Endothelial cell of umbilical vein (primary cell): ENCODE measurements around the gene REEP5. TPM values are rescaled to one million over a fixed set of nuclear protein-coding genes. Genes with fewer than 3 reads are reported as not detected.

ENCODE experiments used
- BruUV-seq: library from RNA; stranded (reverse); fragments of 400-500 nt; replicated peaks from 2 replicates; lab custom pipeline; 2021; lab: Mats Ljungman, UMichigan
- CTCF ChIA-PET: fragments of 300-600, 350-600 bp; sonication (Branson Sonifier 250); formaldehyde crosslinking; loops from one replicate; lab custom pipeline; 2021; ENCODE audit warnings: antibody characterized with exemption, inconsistent platforms; lab: Charles Lee
- POLR2A ChIA-PET: fragments of 300-600, 350-600 bp; sonication (Branson Sonifier 250); formaldehyde crosslinking; loops from one replicate; lab custom pipeline; 2021; ENCODE audit warnings: antibody characterized with exemption, inconsistent platforms; lab: Charles Lee
- DNase-seq: peaks from one replicate; pipeline ENCODE4 v3.0.0-alpha.2; 2011; ENCODE audit warnings: low read depth, low spot score
- FAIRE-seq: peaks from 2 replicates; lab custom pipeline; 2011; peaks lifted over from hg19 to GRCh38; lab: Jason Lieb, UNC
- H2AFZ ChIP-seq: 2 replicates; pipeline ENCODE4 v1.6.0; 2012; ENCODE audit warnings: low read depth, low read length, control low read depth, inconsistent platforms
- H3K27ac ChIP-seq: 2 replicates; pipeline ENCODE4 v1.5.1; 2011; ENCODE audit warnings: low read depth, mild to moderate bottlenecking, control low read depth, low read length, moderate library complexity; ENCODE audit not compliant: insufficient read depth
- H3K27me3 ChIP-seq, 2 experiments: 2 replicates each; pipeline versions ENCODE4 v1.6.0 to v1.6.1; 2011; ENCODE audit warnings: low read length in 2 of 2, mixed read lengths in 1 of 2; ENCODE audit not compliant: control insufficient read depth in 2 of 2, insufficient read depth in 2 of 2
- H3K36me3 ChIP-seq, 2 experiments: 2 replicates in 1 of 2; 3 replicates in 1 of 2; pipeline ENCODE4 v1.5.1; 2011; ENCODE audit warnings: low read length in 2 of 2, mild to moderate bottlenecking in 1 of 2, moderate library complexity in 1 of 2; ENCODE audit not compliant: control insufficient read depth in 2 of 2, insufficient read depth in 2 of 2; ENCODE audit errors: extremely low read depth in 1 of 2
- H3K4me1 ChIP-seq: 3 replicates; pipeline ENCODE4 v1.5.1; 2011; ENCODE audit warnings: mild to moderate bottlenecking, low read length; ENCODE audit not compliant: control insufficient read depth, insufficient read depth; ENCODE audit errors: extremely low read depth
- H3K4me2 ChIP-seq: 2 replicates; pipeline ENCODE4 v1.6.1; 2011; ENCODE audit warnings: low read length, control low read depth, mixed read lengths; ENCODE audit not compliant: insufficient read depth
- H3K4me3 ChIP-seq, 3 experiments: fragments of 200-600 bp in 1 of 3; sonication (generic), shearing (Covaris generic) in 1 of 3; replicated peaks in 1 of 3; 2 replicates each; pipeline ENCODE4 v1.5.1; 2011 to 2016; ENCODE audit warnings: control low read depth in 3 of 3, low read length in 3 of 3, mild to moderate bottlenecking in 2 of 3, inconsistent platforms in 1 of 3, low read depth in 1 of 3, moderate library complexity in 1 of 3; ENCODE audit not compliant: insufficient read depth in 1 of 3
- H3K79me2 ChIP-seq: 2 replicates; pipeline ENCODE4 v1.6.0; 2012; ENCODE audit warnings: low read length, inconsistent platforms; ENCODE audit not compliant: control insufficient read depth, insufficient read depth
- H3K9ac ChIP-seq: replicated peaks from 2 replicates; pipeline ENCODE3; 2011; ENCODE audit warnings: low read length, control low read depth; ENCODE audit not compliant: insufficient read depth; ENCODE audit errors: extremely low read depth
- H3K9me1 ChIP-seq: replicated peaks from 3 replicates; pipeline ENCODE4 v1.6.0; 2011; ENCODE audit warnings: mild to moderate bottlenecking, low read length; ENCODE audit not compliant: control insufficient read depth, insufficient read depth; ENCODE audit errors: extremely low read depth
- H3K9me3 ChIP-seq: replicated peaks from 2 replicates; pipeline ENCODE4 v1.5.1; 2012; ENCODE audit warnings: low read length, inconsistent platforms; ENCODE audit not compliant: control insufficient read depth, insufficient read depth
- H4K20me1 ChIP-seq: replicated peaks from 2 replicates; pipeline ENCODE3; 2011; ENCODE audit warnings: mild to moderate bottlenecking, low read length; ENCODE audit not compliant: control insufficient read depth, insufficient read depth; ENCODE audit errors: extremely low read depth
- CTCF ChIP-seq, 2 donors: IDR thresholded peaks; 1 replicate in 1 of 2; 2 replicates in 1 of 2; pipeline ENCODE4 v1.5.1; 2011; ENCODE audit warnings: low read length in 2 of 2, mild to moderate bottlenecking in 2 of 2, moderate library complexity in 2 of 2, control low read depth in 1 of 2, inconsistent platforms in 1 of 2, low read depth in 1 of 2; ENCODE audit not compliant: insufficient read depth in 1 of 2; ENCODE audit errors: extremely low read depth in 1 of 2
- EZH2 ChIP-seq: IDR thresholded peaks from 2 replicates; pipeline ENCODE4 v1.6.1; 2012; ENCODE audit warnings: borderline replicate concordance, low read depth, mild to moderate bottlenecking, moderate library complexity, low read length, inconsistent platforms; ENCODE audit not compliant: severe bottlenecking
- FOS ChIP-seq: IDR thresholded peaks from 2 replicates; pipeline ENCODE4 v1.6.1; 2011; ENCODE audit warnings: mild to moderate bottlenecking, low read length, moderate library complexity, borderline replicate concordance; ENCODE audit not compliant: insufficient read depth
- MYC ChIP-seq: IDR thresholded peaks from one replicate; pipeline ENCODE4 v1.6.1; 2011; ENCODE audit warnings: mild to moderate bottlenecking, low read depth, low read length
- POLR2A ChIP-seq: IDR thresholded peaks from 2 replicates; pipeline ENCODE4 v1.6.1; 2012; ENCODE audit warnings: low read depth, mild to moderate bottlenecking, control low read depth, low read length
- dilution Hi-C: fragments of 300-500 bp; cut with MboI; formaldehyde crosslinking; loops from one replicate; pipeline ENCODE4 v1.15.0; 2019; ENCODE audit warnings: low sequenced_read_pairs; ENCODE audit not compliant: extremely low pct_ligation_motif_present
- intact Hi-C: fragments of 100-400 bp; cut with micrococcal nuclease; formaldehyde crosslinking; loops from one replicate; pipeline ENCODE4 v1.10.0; 2022
- polyA plus RNA-seq, 4 experiments: library from polyadenylated mRNA; depleted of rRNA in 3 of 4; stranded (reverse) in 3 of 4; unstranded in 1 of 4; fragments of >200 nt; gene quantifications; 2 replicates each; pipeline versions ENCODE4 v1.2.1 to v1.2.3, GENCODE V29; 2011 to 2012; ENCODE audit warnings: missing spikeins in 1 of 4
- total RNA-seq: library from RNA; stranded (reverse); gene quantifications from 2 replicates; pipeline ENCODE4 v1.2.3, GENCODE V29; 2021

REEP5 gene
- total and polyA plus RNA-seq, 2 donors (not counting 3 experiments of a cell fraction or from before 2014, with no cell fraction given) = 98.0 to 163 TPM

- H3K9me3 ChIP-seq = no peaks in the 10 kb centered on the region
- H3K27ac ChIP-seq = no peak overlapping the region
- H3K27me3 ChIP-seq = no peaks in the 10 kb centered on the region
- dilution Hi-C loops = no loop called here
- H3K4me1 ChIP-seq = peaks cover 4% of the 10 kb centered on the region
- DNase-seq (no peak), FAIRE-seq (no peak)
- no peak overlapping the region for H3K9ac ChIP-seq
- H4K20me1 ChIP-seq = no peaks in the 10 kb centered on the region
- TF ChIP-seq MYC = no peak
- TF ChIP-seq FOS = no peak
- no peak for TF ChIP-seq EZH2
- no peak for TF ChIP-seq POLR2A
- no peak for TF ChIP-seq CTCF (IDR thresholded peaks at IDR 0.05; ENCODE audit: extremely low read depth in 1 of 2, insufficient read depth in 1 of 2, low read depth in 1 of 2, low read length in 2 of 2)
- H3K4me3 ChIP-seq = no peak overlapping the region
- H3K79me2 ChIP-seq = peaks cover 2% of the 10 kb centered on the region
- intact Hi-C loops = no loop called here
- ChIA-PET CTCF (interaction anchor here (0.8 to 1.3 kb wide), 3 partner anchors 16 to 41 kb away, joined by 3 read pairs; partner anchors contain the start of gene REEP5), POLR2A (interaction anchor here (0.6 kb wide), 1 partner anchor 12 kb away, joined by 3 read pairs; no protein-coding TSS in a partner anchor)
- H3K9me1 ChIP-seq = no peaks in the 10 kb centered on the region
- H2AFZ ChIP-seq = no peak overlapping the region
- BruUV-seq = no TSS peak
- no peak overlapping the region for H3K4me2 ChIP-seq
- H3K36me3 ChIP-seq = peaks cover 11 to 22% of the 10 kb centered on the region in 2 experiments
Measured at GRCh38 chr5:112880219-112880964, 41.6 kb downstream of the REEP5 start.
